DOHH2 (cell line): Measurements from ENCODE around the gene EID3.

Experiments used
- H3F3A ChIP-seq: fragments of 200-600 bp; sonication (generic), shearing (Covaris generic); 2 replicates; pipeline ENCODE4 v1.6.0; 2016; ENCODE audit warnings: antibody characterized with exemption, mild to moderate bottlenecking; ENCODE audit not compliant: control insufficient read depth, insufficient read depth
- H3K27ac ChIP-seq: fragments of 200-600 bp; sonication (generic); 2 replicates; pipeline ENCODE4 v1.5.1; 2014; ENCODE audit warnings: low read depth, mild to moderate bottlenecking, low read length, moderate library complexity
- H3K27me3 ChIP-seq: fragments of 200-600 bp; sonication (generic); 2 replicates; pipeline ENCODE4 v1.6.1; 2014; ENCODE audit warnings: mild to moderate bottlenecking, low read length, mixed read lengths; ENCODE audit not compliant: control insufficient read depth
- H3K36me3 ChIP-seq: fragments of 200-600 bp; sonication (generic); 2 replicates; pipeline ENCODE4 v1.6.1; 2014; ENCODE audit warnings: mild to moderate bottlenecking, low read length, moderate library complexity, mixed read lengths; ENCODE audit not compliant: control insufficient read depth
- H3K4me1 ChIP-seq: fragments of 200-600 bp; sonication (generic); 2 replicates; pipeline ENCODE4 v1.6.1; 2014; ENCODE audit warnings: mild to moderate bottlenecking, low read length, mixed read lengths; ENCODE audit not compliant: control insufficient read depth
- H3K4me2 ChIP-seq: fragments of 200-600 bp; sonication (generic); 2 replicates; pipeline ENCODE4 v1.6.0; 2014; ENCODE audit warnings: mild to moderate bottlenecking, low read length, moderate library complexity
- H3K4me3 ChIP-seq: fragments of 200-600 bp; sonication (generic); 2 replicates; pipeline ENCODE4 v1.5.1; 2014; ENCODE audit warnings: mild to moderate bottlenecking, low read length, mixed read lengths
- H3K79me2 ChIP-seq: fragments of 200-600 bp; sonication (generic); 2 replicates; pipeline ENCODE4 v1.6.1; 2014; ENCODE audit warnings: mild to moderate bottlenecking, low read length, mixed read lengths; ENCODE audit not compliant: control insufficient read depth
- H3K9me2 ChIP-seq: fragments of 200-600 bp; sonication (generic); replicated peaks from 2 replicates; pipeline ENCODE4 v1.6.1; 2014; ENCODE audit warnings: mild to moderate bottlenecking, low read length, mixed read lengths; ENCODE audit not compliant: control insufficient read depth
- H3K9me3 ChIP-seq: fragments of 200-600 bp; sonication (generic); 2 replicates; pipeline ENCODE4 v1.6.1; 2014; ENCODE audit warnings: antibody characterized with exemption, low read length, mixed read lengths; ENCODE audit not compliant: control insufficient read depth, insufficient read depth
- H4K20me1 ChIP-seq: fragments of 200-600 bp; sonication (generic); 2 replicates; pipeline ENCODE4 v1.6.0; 2014; ENCODE audit warnings: low read depth, mild to moderate bottlenecking, antibody characterized with exemption, low read length, moderate library complexity; ENCODE audit not compliant: control insufficient read depth, insufficient read depth
- EZH2phosphoT487 ChIP-seq: fragments of 200-600 bp; sonication (generic); IDR thresholded peaks from 2 replicates; pipeline ENCODE4 v1.6.1; 2017; ENCODE audit warnings: borderline replicate concordance, mild to moderate bottlenecking, antibody characterized with exemption, low read length, moderate library complexity, mixed read lengths
- TF ChIP-seq, protein P1 (sequence below): fragments of 200-600 bp; sonication (generic); IDR thresholded peaks from one replicate; pipeline ENCODE4 v1.5.1; 2014; ENCODE audit warnings: antibody characterized with exemption, mild to moderate bottlenecking, low read depth, low read length; ENCODE audit not compliant: poor library complexity, severe bottlenecking

The EID3 gene

DNA sequence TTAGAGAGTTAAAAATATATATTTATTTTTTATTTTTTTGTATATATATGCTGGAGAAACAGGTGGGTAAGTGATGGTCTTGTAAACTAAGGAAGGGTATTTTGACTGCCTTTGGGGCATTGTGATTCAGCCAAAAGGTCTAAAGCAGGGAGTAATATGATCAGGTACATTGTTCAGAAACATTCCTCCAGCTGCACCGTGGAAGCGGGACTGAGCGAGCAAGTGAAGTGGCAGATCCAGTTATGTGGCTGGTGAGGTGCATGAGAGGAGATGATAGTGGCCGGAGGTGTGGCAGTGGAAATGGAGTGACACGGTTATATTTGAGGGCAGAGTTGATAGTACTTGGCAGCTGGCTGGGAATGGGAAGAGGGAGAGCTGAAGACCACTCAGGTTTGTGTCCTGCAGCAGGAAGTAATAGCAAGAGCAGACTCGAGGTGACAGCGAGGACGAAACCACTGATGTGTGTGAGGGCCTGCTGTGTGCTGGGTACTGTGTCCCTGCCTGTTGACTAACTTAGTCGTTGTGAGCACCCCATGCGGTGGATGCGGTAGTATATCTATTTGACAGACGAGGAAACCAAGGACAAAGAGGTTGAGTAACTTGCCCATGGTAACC lies 39.2 kb downstream of the EID3 start:
- Histone ChIP-seq H3K9me3 (no peaks in the 10 kb centered on the region), H3F3A (no peaks in the 10 kb centered on the region), H3K4me3 (no peak overlapping the region), H3K27me3 (no peaks in the 10 kb centered on the region), H3K27ac (no peak overlapping the region), H4K20me1 (no peaks in the 10 kb centered on the region), H3K79me2 (no peaks in the 10 kb centered on the region), H3K9me2 (no peaks in the 10 kb centered on the region), H3K4me2 (no peak overlapping the region), H3K4me1 (no peaks in the 10 kb centered on the region), H3K36me3 (peaks cover 70% of the 10 kb centered on the region)
- TF ChIP-seq, protein P1, sequence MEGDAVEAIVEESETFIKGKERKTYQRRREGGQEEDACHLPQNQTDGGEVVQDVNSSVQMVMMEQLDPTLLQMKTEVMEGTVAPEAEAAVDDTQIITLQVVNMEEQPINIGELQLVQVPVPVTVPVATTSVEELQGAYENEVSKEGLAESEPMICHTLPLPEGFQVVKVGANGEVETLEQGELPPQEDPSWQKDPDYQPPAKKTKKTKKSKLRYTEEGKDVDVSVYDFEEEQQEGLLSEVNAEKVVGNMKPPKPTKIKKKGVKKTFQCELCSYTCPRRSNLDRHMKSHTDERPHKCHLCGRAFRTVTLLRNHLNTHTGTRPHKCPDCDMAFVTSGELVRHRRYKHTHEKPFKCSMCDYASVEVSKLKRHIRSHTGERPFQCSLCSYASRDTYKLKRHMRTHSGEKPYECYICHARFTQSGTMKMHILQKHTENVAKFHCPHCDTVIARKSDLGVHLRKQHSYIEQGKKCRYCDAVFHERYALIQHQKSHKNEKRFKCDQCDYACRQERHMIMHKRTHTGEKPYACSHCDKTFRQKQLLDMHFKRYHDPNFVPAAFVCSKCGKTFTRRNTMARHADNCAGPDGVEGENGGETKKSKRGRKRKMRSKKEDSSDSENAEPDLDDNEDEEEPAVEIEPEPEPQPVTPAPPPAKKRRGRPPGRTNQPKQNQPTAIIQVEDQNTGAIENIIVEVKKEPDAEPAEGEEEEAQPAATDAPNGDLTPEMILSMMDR: no peak
- no peak for TF ChIP-seq EZH2phosphoT487

DNA sequence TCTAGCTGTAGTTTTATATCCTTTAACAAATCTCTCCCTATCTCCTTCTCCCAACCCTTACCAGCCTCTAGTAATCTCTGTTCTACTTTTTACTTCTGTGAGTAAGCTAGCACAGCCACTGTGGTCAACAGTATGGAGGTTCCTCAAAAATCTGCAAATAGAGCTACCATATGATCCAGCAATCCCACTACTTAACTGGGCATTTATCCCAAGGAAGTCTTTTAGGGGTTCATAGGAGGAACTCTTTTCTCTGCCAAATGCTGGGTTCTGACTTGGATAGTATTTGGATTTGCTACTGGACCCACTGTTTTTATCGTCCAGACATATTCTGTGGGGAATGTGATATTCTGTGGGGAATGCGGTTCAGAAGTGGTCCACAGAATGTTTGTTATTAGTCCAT lies 41.1 kb downstream of the EID3 start:
- no peaks in the 10 kb centered on the region for H4K20me1 ChIP-seq
- H3F3A ChIP-seq: no peaks in the 10 kb centered on the region
- no peaks in the 10 kb centered on the region for H3K27me3 ChIP-seq
- no peaks in the 10 kb centered on the region for H3K9me2 ChIP-seq
- peaks cover 73% of the 10 kb centered on the region for H3K36me3 ChIP-seq
- no peaks in the 10 kb centered on the region for H3K79me2 ChIP-seq
- no peaks in the 10 kb centered on the region for H3K9me3 ChIP-seq
- no peak overlapping the region for H3K27ac ChIP-seq
- no peak overlapping the region for H3K4me2 ChIP-seq
- TF ChIP-seq, protein P1: no peak
- TF ChIP-seq EZH2phosphoT487: no peak
- H3K4me3 ChIP-seq: no peak overlapping the region
- H3K4me1 ChIP-seq: no peaks in the 10 kb centered on the region

DNA sequence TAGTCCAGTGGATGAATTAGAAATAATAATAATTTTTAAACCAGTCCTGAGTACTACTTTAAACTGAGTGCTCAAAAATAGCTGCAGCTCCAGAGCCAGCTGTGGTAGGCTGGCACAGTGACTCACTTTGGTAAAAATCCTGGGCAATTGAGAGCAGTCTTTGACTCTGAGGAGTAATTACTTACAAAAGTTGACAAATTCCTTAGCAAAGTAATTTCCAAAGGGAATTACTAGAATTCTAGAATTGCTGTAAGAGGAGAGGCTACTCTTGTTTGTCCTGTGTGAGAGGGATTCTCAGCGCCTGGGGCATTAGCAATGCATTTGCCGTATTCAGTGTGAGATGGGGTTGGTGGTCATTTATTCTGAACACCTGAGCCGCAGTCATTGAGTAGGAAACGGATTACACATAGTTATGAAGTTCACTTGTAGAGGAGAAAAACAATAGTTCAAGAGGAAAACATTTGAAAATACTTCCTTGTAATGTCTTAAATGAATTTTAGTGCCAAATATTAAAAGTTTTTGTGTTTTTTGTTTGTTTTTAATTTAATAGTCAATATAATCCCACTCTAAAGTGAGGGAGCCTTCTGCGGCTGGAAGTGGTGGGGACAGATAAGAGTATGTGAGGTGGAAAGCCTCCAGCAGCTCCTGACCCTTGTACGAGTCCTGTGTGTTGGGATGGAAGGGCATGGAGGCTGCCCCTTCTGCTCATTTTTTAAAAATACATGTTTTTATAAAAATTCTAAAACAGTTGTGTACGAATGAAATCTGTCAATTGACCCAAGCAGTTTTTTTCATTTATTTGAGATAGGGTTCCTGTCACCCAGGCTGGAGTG lies 41.9 kb downstream of the EID3 start:
- Histone ChIP-seq H3K9me2 (no peaks in the 10 kb centered on the region), H3F3A (no peaks in the 10 kb centered on the region), H3K36me3 (peaks cover 73% of the 10 kb centered on the region), H3K4me1 (no peaks in the 10 kb centered on the region; the same call in 1 of the 2 replicates), H3K4me3 (no peak overlapping the region), H3K27me3 (no peaks in the 10 kb centered on the region), H3K27ac (no peak overlapping the region), H3K79me2 (no peaks in the 10 kb centered on the region), H3K9me3 (no peaks in the 10 kb centered on the region), H4K20me1 (no peaks in the 10 kb centered on the region), H3K4me2 (no peak overlapping the region)
- no peak for TF ChIP-seq EZH2phosphoT487
- TF ChIP-seq, protein P1: no peak
